Mucosa of descending colon (tissue), 3 donors: Measurements from ENCODE around the gene RCAN1. TPM values are rescaled to one million over a fixed set of nuclear protein-coding genes. Genes with fewer than 3 reads are reported as not detected.

Experiments
- ATAC-seq: fragments of 200-7000 bp; cut with Tn5 transposase; one replicate; pipeline ENCODE4 v1.9.1; 2020; ENCODE audit warnings: mild to moderate bottlenecking, moderate library complexity
- DNase-seq, 3 donors: peaks; one replicate each; pipeline ENCODE4 v3.0.0-alpha.2; 2020
- H3K36me3 ChIP-seq: fragments of 200-600 bp; one replicate; pipeline ENCODE4 v1.8.0; 2021; ENCODE audit warnings: low read depth, mild to moderate bottlenecking
- H3K4me1 ChIP-seq: fragments of 200-600 bp; one replicate; pipeline ENCODE4 v1.8.0; 2021; ENCODE audit warnings: low read depth, mild to moderate bottlenecking
- H3K4me3 ChIP-seq: fragments of 200-600 bp; one replicate; pipeline ENCODE4 v1.8.0; 2021; ENCODE audit warnings: mild to moderate bottlenecking
- H3K9me3 ChIP-seq: fragments of 200-600 bp; one replicate; pipeline ENCODE4 v1.8.0; 2021; ENCODE audit warnings: mild to moderate bottlenecking
- intact Hi-C, 2 donors: fragments of 100-400 bp; cut with DNase I in 1 of 2; cut with micrococcal nuclease in 1 of 2; formaldehyde crosslinking; loops; one replicate each; pipeline versions ENCODE4 v1.11.0 to v1.11.1; 2022; cut with DNase I, micrococcal nuclease
- total RNA-seq, 3 donors: library from RNA; stranded (reverse); fragmentation: NEBNext Ultra II Directional in 2 of 3; extraction: Animal tissue kit (Norgen Biotek cat#: 25700) in 2 of 3; gene quantifications; one replicate each; pipeline versions ENCODE4 v1.2.1 to v1.2.4, GENCODE V29; 2021 to 2023
- TF ChIP-seq, protein P1 (sequence below): fragments of 200-600 bp; IDR thresholded peaks from one replicate; pipeline ENCODE4 v1.8.0; 2022; ENCODE audit warnings: antibody characterized with exemption, mild to moderate bottlenecking
- donor health status: DM: no; HTN: no; CAD: no; lungs with moderate emphysema.
- donor health status: DM: no; HTN: no; CAD: no.
- donor health status: DM: no; HTN: yes; CAD: no.

The RCAN1 gene
- total RNA-seq, 3 donors from 2014 or later, result 44.4 to 55.2 (median 50.7) TPM

DNA sequence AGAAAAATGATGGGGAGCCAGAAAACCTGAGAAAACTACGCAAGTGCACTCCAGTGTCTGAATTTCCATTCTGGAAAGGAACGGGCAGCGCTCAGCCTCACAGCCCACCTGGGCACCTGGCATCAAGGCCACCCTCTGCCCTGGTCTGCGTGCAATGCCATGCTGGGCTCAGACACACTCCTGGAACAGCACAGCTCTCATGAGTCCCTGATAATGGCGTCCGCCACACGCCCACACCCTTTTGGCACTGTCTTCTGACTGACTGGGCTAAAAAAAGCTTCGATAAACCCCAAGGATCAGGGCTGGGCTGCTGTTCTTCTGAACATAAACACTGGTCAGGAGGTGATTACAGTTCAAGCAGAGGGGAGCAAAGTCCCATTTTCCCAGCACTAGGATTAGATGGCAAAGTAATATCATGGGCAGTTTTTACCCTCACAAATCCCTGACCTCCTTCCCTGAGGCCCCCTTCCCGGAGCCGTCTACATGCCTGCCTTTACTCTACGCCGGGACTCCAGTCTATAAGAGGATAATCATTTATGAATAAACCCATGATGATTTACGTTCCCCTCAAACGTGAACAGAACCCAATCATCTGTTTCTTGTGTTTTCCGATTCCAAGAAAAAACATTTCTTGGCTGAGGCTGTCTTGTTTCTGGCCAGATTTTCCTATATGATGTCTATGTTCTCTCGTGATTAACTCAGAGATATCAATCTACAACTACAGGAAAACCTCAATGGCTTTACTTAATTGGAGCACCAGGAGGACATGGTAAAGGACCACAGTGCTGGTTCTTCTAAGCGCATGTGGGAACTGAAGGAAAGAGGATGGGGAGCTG, 22.6 kb downstream of the RCAN1 start:
- Histone ChIP-seq H3K4me1 (peaks cover 31% of the 10 kb centered on the region), H3K9me3 (no peaks in the 10 kb centered on the region), H3K36me3 (no peaks in the 10 kb centered on the region), H3K4me3 (no peak overlapping the region)
- ATAC-seq (peak; percentile 89), DNase-seq (peak; percentile 57 to 77 (median 68))
- TF ChIP-seq, protein P1, sequence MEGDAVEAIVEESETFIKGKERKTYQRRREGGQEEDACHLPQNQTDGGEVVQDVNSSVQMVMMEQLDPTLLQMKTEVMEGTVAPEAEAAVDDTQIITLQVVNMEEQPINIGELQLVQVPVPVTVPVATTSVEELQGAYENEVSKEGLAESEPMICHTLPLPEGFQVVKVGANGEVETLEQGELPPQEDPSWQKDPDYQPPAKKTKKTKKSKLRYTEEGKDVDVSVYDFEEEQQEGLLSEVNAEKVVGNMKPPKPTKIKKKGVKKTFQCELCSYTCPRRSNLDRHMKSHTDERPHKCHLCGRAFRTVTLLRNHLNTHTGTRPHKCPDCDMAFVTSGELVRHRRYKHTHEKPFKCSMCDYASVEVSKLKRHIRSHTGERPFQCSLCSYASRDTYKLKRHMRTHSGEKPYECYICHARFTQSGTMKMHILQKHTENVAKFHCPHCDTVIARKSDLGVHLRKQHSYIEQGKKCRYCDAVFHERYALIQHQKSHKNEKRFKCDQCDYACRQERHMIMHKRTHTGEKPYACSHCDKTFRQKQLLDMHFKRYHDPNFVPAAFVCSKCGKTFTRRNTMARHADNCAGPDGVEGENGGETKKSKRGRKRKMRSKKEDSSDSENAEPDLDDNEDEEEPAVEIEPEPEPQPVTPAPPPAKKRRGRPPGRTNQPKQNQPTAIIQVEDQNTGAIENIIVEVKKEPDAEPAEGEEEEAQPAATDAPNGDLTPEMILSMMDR, result no peak
- intact Hi-C loops, result no loop called here

DNA sequence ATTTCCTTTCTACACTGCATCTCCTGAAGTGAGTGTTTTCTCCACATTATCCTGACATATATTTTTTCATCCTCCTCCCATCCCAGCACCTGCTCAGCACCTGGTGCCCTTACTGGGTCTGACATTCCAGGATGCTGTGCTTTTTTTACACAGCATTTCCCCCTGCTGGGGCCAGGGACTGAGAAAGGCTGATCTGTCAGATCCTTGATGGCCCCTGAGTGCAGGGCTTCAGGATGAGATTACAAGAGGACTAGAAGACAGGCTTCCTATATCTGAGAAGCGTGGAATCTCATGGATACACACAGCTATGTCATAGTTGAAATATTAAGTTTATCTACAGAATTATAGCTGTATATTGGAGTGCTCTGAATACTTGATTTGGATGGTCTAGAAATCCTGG, 24.4 kb downstream of the RCAN1 start:
- Histone ChIP-seq H3K4me1 (peaks cover 31% of the 10 kb centered on the region), H3K36me3 (no peaks in the 10 kb centered on the region), H3K4me3 (no peak overlapping the region), H3K9me3 (no peaks in the 10 kb centered on the region)
- TF ChIP-seq, protein P1, result no peak
- intact Hi-C loops, result no loop called here
- ATAC-seq (no peak), DNase-seq (no peak)

DNA sequence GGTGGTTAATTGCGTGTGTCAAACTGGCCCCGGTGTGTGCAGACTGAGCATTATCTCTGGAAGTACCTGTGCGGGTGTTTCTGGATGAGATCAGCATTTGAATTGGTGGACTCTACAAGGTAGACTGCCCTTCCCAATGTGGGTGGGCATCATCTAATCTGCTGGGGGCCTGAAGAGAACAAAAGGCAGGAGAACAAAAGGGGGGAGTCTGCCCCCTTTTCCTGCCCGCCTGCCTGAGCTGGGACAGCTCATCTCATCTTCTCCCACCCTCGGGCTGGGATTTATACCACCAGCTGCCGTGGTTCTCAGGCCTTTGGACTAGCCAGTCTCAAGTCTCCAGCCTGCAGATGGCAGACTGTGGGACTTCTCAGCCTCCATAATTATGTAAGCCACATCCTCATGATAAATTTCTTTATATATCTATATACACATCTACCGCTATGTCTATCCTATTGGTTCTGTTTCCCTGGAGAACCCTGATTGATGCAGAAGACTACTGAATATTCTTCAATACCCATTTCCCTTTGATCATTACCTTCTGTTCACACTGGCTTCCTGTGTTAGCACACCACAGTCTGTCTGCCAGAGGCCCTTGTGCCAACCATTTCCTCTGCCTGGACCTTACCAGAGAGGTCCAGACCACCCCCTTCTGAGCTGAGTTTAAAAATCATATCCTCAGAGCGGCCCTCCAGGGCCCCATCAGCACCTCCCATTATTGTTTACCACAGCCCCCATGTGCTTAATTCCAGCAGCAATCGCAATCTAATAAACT, 25.2 kb downstream of the RCAN1 start:
- TF ChIP-seq, protein P1, result no peak
- intact Hi-C loops, result no loop called here
- Histone ChIP-seq H3K4me3 (no peak overlapping the region), H3K4me1 (peaks cover 31% of the 10 kb centered on the region), H3K9me3 (no peaks in the 10 kb centered on the region), H3K36me3 (no peaks in the 10 kb centered on the region)
- no peak for DNase-seq
- ATAC-seq, result no peak

DNA sequence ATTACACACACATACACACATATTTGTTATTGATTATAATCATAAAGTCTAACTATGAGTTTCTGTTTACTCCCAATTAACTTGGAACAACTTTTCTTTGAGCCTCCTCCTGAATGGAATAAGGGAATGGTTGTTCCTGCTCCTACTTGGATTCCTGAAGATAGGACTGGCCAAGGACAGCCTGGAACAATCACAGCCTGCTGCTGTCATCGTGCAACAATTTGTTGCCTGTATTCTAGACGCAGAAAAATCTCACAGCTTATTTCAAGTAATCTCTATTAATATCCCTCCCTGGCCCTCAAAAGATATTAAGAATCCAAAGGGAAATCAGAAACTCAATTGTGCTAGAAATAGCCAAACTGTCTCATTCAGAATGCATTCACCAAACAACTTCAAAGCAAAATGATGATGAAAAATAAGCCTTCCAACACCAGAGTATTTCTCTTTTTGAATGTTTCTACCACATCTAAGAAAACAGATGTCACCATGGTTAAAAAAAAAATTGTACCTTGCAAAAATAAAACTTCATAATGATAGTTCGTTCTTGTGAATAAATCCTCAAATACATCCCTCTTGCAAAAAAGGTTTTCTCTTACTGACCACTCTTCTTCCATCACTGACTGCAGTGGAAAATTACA, 30.9 kb downstream of the RCAN1 start:
- ATAC-seq (no peak), DNase-seq (no peak)
- intact Hi-C loops, result no loop called here
- H3K4me1 ChIP-seq, result peaks cover 11% of the 10 kb centered on the region
- no peak overlapping the region for H3K4me3 ChIP-seq
- H3K9me3 ChIP-seq, result no peaks in the 10 kb centered on the region
- H3K36me3 ChIP-seq, result no peaks in the 10 kb centered on the region
- TF ChIP-seq, protein P1, result no peak

DNA sequence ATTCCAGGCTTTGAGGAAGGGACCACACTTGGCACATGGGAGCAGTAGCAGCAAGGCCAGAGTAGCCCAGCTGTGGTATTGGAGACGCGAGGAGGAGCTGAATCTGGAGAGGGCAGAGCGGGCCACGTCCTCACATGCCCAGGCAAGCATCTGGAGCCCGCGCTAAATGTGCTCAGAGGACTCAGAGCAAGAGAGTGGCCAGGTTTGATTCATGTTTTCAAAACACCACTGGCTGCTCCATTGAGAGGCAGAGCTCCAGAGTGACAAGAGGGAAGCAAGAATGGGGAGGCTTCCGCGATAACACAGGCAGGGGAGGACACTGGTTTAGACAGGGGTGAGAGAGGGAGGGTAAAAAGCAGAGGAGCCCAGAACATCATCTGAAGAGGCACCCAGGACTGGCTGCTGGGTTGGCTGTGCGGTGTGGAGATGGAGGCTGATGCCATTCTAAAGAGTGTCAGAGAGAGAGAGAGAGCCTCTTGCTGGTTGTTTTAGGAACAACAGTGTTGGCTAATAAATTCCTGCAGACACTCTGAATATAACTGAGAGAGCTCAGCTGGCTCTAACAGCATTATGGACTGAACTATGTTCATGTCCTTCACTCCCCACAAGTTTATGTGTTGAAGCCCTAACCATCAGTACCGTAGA, 32.3 kb downstream of the RCAN1 start:
- TF ChIP-seq, protein P1, result no peak
- ATAC-seq, result peak; percentile 83
- no peak overlapping the region for H3K4me3 ChIP-seq
- H3K9me3 ChIP-seq, result no peaks in the 10 kb centered on the region
- H3K36me3 ChIP-seq, result no peaks in the 10 kb centered on the region
- H3K4me1 ChIP-seq, result peaks cover 13% of the 10 kb centered on the region
- intact Hi-C loops, result no loop called here
- peak in 2 of 3 donors; percentile 50 to 53 for DNase-seq
